Nephron (organoid): ENCODE results near the gene ROBO2.

Source experiments
- H3K27ac Mint-ChIP-seq, 3 experiments: 2 replicates each; pipeline ENCODE4 v1.8.0; 2020; ENCODE audit warnings: mixed read lengths in 3 of 3, mild to moderate bottlenecking in 2 of 3, moderate library complexity in 1 of 3
- H3K27me3 Mint-ChIP-seq: 2 replicates; pipeline ENCODE4 v1.8.0; 2021; ENCODE audit warnings: low read depth, mild to moderate bottlenecking, moderate library complexity, mixed read lengths
- H3K36me3 Mint-ChIP-seq: 2 replicates; pipeline ENCODE4 v1.8.0; 2020; ENCODE audit warnings: low read depth, mixed read lengths
- H3K4me1 Mint-ChIP-seq: 2 replicates; pipeline ENCODE4 v1.8.0; 2020; ENCODE audit warnings: mixed read lengths
- H3K4me3 Mint-ChIP-seq, 3 experiments: 2 replicates each; pipeline ENCODE4 v1.8.0; 2020; ENCODE audit warnings: mild to moderate bottlenecking in 3 of 3, mixed read lengths in 3 of 3, moderate library complexity in 2 of 3
- H3K9me3 Mint-ChIP-seq: 2 replicates; pipeline ENCODE4 v1.8.0; 2020; ENCODE audit warnings: mixed read lengths
- TF ChIP-seq, protein P1 (sequence below), 3 experiments: fragments of 200-600 bp; sonication (generic); IDR thresholded peaks; one replicate each; pipeline ENCODE4 v1.5.0; 2021; ENCODE audit warnings: antibody characterized with exemption in 3 of 3; ENCODE audit not compliant: unreplicated experiment in 3 of 3

The ROBO2 gene

DNA sequence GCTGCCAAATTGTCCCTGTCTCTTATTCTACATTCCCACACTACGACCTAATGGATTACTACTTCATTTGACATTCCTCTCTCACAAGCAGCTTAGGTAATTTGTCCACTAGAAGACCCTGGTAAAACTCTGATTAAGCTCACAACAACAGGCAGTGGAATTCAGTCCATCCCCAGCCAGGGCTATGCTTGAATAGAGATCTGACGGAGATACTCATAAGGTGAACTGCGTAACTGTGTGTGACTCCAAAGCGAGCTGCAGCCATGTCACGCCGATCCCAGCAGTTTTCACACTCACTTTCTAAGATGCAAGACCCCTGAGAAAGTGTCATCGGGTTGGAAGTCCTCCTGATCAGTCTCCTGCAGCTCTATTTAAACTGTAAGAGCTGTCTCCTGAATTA lies 25.7 kb upstream of the ROBO2 start:
- Mint-ChIP-seq H3K36me3 (no peaks in the 10 kb centered on the region), H3K4me1 (peaks cover 7% of the 10 kb centered on the region), H3K4me3 (peak overlapping the region in 1 of 3 experiments; percentile 7), H3K9me3 (no peaks in the 10 kb centered on the region), H3K27ac (peak overlapping the region; percentile 57 to 72 (median 70)), H3K27me3 (no peaks in the 10 kb centered on the region)
- TF ChIP-seq, protein P1, sequence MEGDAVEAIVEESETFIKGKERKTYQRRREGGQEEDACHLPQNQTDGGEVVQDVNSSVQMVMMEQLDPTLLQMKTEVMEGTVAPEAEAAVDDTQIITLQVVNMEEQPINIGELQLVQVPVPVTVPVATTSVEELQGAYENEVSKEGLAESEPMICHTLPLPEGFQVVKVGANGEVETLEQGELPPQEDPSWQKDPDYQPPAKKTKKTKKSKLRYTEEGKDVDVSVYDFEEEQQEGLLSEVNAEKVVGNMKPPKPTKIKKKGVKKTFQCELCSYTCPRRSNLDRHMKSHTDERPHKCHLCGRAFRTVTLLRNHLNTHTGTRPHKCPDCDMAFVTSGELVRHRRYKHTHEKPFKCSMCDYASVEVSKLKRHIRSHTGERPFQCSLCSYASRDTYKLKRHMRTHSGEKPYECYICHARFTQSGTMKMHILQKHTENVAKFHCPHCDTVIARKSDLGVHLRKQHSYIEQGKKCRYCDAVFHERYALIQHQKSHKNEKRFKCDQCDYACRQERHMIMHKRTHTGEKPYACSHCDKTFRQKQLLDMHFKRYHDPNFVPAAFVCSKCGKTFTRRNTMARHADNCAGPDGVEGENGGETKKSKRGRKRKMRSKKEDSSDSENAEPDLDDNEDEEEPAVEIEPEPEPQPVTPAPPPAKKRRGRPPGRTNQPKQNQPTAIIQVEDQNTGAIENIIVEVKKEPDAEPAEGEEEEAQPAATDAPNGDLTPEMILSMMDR (IDR thresholded peaks at IDR 0.05; ENCODE audit: unreplicated experiment in 3 of 3): no peak

DNA sequence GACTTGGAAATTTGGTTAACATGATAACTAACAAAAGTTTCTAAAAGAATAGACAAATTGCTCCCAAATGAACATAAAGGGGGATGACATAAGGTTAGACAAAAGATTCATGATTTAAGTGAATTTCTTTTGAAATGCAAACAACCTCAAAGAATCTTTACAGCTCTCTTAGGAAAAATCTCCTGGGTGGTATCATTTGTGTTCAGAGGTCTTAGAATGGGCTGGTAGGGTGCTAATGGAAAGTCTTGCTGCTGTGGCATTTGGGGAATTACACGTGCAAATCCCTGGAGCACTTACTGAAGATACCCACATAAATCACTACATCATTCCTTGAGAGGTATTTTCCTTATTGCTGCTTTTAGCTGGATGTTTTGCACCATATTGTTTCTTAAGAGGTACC lies 14.4 kb upstream of the ROBO2 start:
- Mint-ChIP-seq H3K36me3 (no peaks in the 10 kb centered on the region), H3K4me1 (no peaks in the 10 kb centered on the region), H3K9me3 (peaks cover 2% of the 10 kb centered on the region), H3K27me3 (no peaks in the 10 kb centered on the region), H3K4me3 (no peak overlapping the region), H3K27ac (no peak overlapping the region)
- TF ChIP-seq, protein P1 (IDR thresholded peaks at IDR 0.05; ENCODE audit: unreplicated experiment in 3 of 3): no peak

DNA sequence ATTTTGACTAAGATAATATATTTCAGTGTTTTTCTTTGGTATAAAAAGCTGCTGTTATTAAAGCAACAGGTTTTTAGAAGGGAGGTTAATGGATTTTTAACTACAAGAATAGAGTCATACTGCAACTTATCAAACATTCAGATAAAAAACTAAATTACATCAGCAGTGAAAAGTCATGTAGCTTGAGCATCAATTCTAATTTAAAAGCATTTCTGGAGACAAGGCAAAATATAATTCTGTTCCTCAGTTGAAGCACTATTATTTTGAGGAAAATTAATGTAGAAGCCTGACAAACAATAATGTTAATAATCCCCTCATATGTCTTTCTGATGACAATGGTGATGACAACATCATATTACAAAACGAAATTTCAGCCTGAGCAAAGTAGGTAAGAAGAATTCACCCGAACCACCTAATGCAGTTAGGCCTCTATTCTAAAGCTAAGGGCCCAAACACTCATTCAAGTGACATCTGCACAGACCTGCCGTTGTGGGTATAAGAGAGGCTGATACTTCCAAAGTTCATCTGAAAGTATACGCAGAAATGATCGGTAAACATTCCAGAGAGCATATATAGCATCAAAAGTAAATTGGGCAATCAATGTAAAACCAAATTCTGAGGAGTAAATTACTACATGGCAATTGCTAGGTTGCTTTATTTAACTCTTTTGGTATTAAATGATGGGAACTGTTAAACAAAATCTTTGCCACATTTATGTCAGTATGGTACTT lies 12.8 kb upstream of the ROBO2 start:
- Mint-ChIP-seq H3K27me3 (no peaks in the 10 kb centered on the region), H3K9me3 (peaks cover 2% of the 10 kb centered on the region), H3K27ac (peak overlapping the region in 1 of 3 experiments; percentile 53), H3K36me3 (no peaks in the 10 kb centered on the region), H3K4me1 (no peaks in the 10 kb centered on the region), H3K4me3 (no peak overlapping the region)
- TF ChIP-seq, protein P1 (IDR thresholded peaks at IDR 0.05; ENCODE audit: unreplicated experiment in 3 of 3): no peak

DNA sequence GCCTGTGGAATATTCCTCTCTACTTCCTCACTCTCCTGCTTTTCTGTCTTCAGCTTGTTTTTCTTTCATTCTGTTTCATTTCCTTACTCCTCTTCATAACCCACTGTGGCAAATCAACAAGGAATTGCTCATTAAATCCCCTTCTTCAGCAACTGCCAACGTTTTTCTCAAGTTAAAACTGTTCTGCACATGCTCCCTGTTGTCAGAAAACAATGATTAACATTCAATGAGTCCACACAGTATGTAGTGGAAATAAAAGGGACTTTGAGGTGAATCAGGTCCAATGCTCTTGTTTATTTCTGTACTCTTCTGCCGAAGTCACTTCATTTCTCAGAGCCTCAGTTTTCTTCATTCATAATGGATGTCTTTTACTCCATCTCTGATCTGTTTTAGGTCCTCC lies 11.9 kb upstream of the ROBO2 start:
- Mint-ChIP-seq H3K27ac (peak overlapping the region in 2 of 3 experiments; percentile 14 to 53), H3K4me3 (no peak overlapping the region), H3K4me1 (no peaks in the 10 kb centered on the region), H3K27me3 (no peaks in the 10 kb centered on the region), H3K9me3 (peaks cover 2% of the 10 kb centered on the region), H3K36me3 (no peaks in the 10 kb centered on the region)
- TF ChIP-seq, protein P1 (IDR thresholded peaks at IDR 0.05; ENCODE audit: unreplicated experiment in 3 of 3): no peak

DNA sequence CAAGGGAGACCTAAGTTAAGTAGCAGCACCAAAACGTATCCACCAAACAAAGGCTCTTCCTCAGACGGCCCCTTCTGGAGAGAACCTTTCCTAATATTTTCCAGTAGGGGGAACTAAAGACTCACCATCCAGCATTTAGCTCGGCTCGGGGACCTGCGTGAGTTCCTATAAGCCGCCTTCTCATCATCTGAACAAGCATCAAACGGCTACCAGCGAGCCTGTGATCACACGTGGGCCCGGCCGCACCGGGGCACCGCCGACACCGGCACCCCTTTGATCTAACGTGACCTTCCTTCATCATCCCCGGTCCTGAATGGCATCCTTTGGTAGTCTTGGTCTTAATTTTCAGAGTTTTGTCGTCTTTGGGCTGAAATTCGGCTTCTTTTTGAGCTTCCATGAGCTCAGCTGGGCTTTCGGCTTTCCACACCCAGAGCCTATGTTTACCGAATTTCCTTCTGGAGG lies 1.4 kb upstream of the ROBO2 start:
- TF ChIP-seq, protein P1 (IDR thresholded peaks at IDR 0.05; ENCODE audit: unreplicated experiment in 3 of 3): peak; percentile 74 to 79 (median 77)
- Mint-ChIP-seq H3K4me3 (peak overlapping the region; percentile 87 to 97 (median 90)), H3K36me3 (no peaks in the 10 kb centered on the region), H3K9me3 (no peaks in the 10 kb centered on the region), H3K4me1 (peaks cover 10% of the 10 kb centered on the region), H3K27ac (peak overlapping the region; percentile 30 to 89 (median 52)), H3K27me3 (no peaks in the 10 kb centered on the region)
